ENCODE measurements around the gene ATAD1. TPM values are rescaled to one million over a fixed set of nuclear protein-coding genes. Genes with fewer than 3 reads are reported as not detected.
"Not testable (repeated sequence)": the region's sequence is repeated elsewhere in the genome, so short reads cannot be mapped to it uniquely, and the experiment has no call there.

Gene ATAD1
- total and polyA plus RNA-seq, 2 donors: 22.1 to 33.5 TPM

GRCh38 chr10:87862679-87863052 is 44.6 kb upstream of the ATAD1 start:
- peaks cover 7 to 18% of the 10 kb centered on the region in 2 donors for H3K4me1 ChIP-seq (ENCODE audit: control insufficient read depth in 2 of 2, insufficient read depth in 2 of 2, low read length in 2 of 2)
- no peaks in the 10 kb centered on the region for H3K27me3 ChIP-seq (ENCODE audit: control insufficient read depth in 2 of 2, insufficient read depth in 1 of 2, low read length in 1 of 2)
- H3K27ac ChIP-seq (ENCODE audit: low read depth in 1 of 2, low read length in 1 of 2): peak overlapping the region; percentile 97 to 98
- no peaks in the 10 kb centered on the region for H3K36me3 ChIP-seq (ENCODE audit: control insufficient read depth in 2 of 2, insufficient read depth in 2 of 2, low read length in 1 of 2)
- DNase-seq (ENCODE audit: low read depth in 6 of 9, low spot score in 9 of 9): peak in 1 of 9 donors; percentile 79
- peak overlapping the region; percentile 76 to 83 for H3K4me3 ChIP-seq (ENCODE audit: low read length in 2 of 2)
- H3K9me3 ChIP-seq (ENCODE audit: control insufficient read depth in 2 of 2, insufficient read depth in 1 of 2, low read length in 1 of 2): no peaks in the 10 kb centered on the region
- under 1% methylated on average over 21 of the region's 21 CpGs for WGBS

DNA sequence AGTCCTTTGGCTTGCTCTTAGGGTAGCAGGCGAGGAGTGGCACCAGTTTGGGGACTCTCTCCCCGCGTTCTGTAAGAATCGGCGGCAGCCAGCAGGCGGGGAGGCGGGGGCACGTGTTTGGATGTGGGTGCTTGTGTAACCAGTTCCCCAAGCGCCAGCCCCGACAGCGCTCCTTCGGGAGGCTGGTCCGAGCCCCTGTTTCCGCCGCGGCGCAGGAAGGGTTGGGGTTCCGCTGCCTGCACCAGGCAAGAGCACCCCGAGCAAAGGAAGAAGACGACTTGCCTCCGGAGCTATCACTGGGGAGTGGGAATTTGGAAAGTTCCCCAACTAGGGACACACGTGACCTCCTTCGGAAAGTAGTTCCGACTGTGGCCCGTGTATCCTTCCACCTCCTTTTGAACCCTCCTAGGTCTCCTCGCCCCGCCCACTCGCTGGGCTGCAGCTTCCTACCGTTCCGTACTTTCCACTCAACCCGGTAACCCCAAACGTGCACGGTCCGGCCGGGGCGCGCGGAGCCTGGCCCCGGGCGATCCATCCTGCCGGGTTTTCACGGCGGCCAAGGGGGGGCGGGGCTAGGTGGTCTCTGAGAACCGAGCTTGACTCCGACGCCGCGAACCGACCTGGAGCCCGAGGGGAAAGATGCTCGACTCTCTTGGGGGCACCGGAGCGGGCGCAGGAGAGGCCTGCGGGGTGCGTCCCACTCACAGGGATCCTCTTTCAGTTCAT is 44.1 kb upstream of the ATAD1 start:
- Histone ChIP-seq H3K36me3 (ENCODE audit: control insufficient read depth in 2 of 2, insufficient read depth in 2 of 2, low read length in 1 of 2) (no peaks in the 10 kb centered on the region), H3K27me3 (ENCODE audit: control insufficient read depth in 2 of 2, insufficient read depth in 1 of 2, low read length in 1 of 2) (no peaks in the 10 kb centered on the region), H3K4me3 (ENCODE audit: low read length in 2 of 2) (peak overlapping the region; percentile 76 to 83), H3K4me1 (ENCODE audit: control insufficient read depth in 2 of 2, insufficient read depth in 2 of 2, low read length in 2 of 2) (peaks cover 7 to 18% of the 10 kb centered on the region in 2 donors), H3K27ac (ENCODE audit: low read depth in 1 of 2, low read length in 1 of 2) (peak overlapping the region; percentile 97 to 98), H3K9me3 (ENCODE audit: control insufficient read depth in 2 of 2, insufficient read depth in 1 of 2, low read length in 1 of 2) (no peaks in the 10 kb centered on the region)
- under 1% methylated on average over 57 of the region's 57 CpGs for WGBS
- peak; percentile 95 to 99 (median 98) for DNase-seq (ENCODE audit: low read depth in 6 of 9, low spot score in 9 of 9)

DNA sequence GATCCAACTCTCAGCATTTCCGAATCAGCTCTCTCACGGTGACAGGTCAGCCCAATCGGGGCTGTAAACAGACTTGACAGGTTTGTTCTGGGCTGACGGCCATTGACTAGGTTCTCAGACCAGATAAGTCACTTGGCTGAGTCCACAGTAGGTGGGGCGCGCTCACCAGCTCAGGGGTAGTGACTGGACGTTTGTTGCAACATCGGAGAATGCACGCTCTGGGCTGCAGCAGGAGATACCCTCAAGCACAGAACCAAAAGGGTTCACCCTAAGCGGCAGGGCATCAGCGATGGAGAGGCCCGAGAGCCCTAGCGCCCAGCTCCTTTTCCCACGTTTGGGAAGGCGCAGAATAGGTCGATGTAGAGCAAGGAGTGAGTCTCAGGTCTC is 43.5 kb upstream of the ATAD1 start:
- peak in 4 of 9 donors; percentile 30 to 49 (median 40) for DNase-seq (ENCODE audit: low read depth in 6 of 9, low spot score in 9 of 9)
- WGBS: 3% methylated on average over 16 of the region's 16 CpGs
- no peaks in the 10 kb centered on the region for H3K27me3 ChIP-seq (ENCODE audit: control insufficient read depth in 2 of 2, insufficient read depth in 1 of 2, low read length in 1 of 2)
- H3K36me3 ChIP-seq (ENCODE audit: control insufficient read depth in 2 of 2, insufficient read depth in 2 of 2, low read length in 1 of 2): no peaks in the 10 kb centered on the region
- peak overlapping the region; percentile 97 to 98 for H3K27ac ChIP-seq (ENCODE audit: low read depth in 1 of 2, low read length in 1 of 2)
- peaks cover 7 to 18% of the 10 kb centered on the region in 2 donors for H3K4me1 ChIP-seq (ENCODE audit: control insufficient read depth in 2 of 2, insufficient read depth in 2 of 2, low read length in 2 of 2)
- no peaks in the 10 kb centered on the region for H3K9me3 ChIP-seq (ENCODE audit: control insufficient read depth in 2 of 2, insufficient read depth in 1 of 2, low read length in 1 of 2)
- H3K4me3 ChIP-seq (ENCODE audit: low read length in 2 of 2): peak overlapping the region; percentile 76 to 83

DNA sequence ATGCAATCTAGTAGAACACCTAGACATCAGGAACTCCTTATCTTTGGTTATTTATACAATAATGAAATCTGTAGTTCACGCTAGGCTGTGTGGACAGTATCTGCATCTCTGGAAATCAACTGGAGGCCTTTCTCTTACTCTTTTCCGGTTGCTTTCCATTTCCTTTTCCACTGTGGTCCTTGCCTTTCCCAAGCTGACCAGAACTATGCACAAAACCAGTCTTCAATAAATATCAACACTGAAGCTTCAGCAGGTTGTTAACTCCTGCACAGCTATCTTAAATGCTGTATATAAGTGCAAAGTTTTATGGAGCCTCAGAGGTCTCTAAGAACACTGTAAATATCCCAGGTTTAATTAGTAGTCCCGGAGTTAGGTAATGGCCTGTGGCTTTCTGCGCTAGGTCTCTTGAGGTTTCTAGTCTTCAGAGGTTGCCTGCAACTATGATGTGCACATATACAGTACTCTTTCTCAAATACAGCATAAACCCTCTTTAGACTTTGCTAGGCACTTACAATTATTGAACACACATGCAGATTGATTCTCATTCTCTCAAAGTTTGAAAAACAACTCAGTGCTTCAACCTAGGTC is 42.9 kb upstream of the ATAD1 start:
- 66% methylated on average over 4 of the region's 4 CpGs for WGBS
- peaks cover 7 to 18% of the 10 kb centered on the region in 2 donors for H3K4me1 ChIP-seq (ENCODE audit: control insufficient read depth in 2 of 2, insufficient read depth in 2 of 2, low read length in 2 of 2)
- H3K9me3 ChIP-seq (ENCODE audit: control insufficient read depth in 2 of 2, insufficient read depth in 1 of 2, low read length in 1 of 2): no peaks in the 10 kb centered on the region
- peak overlapping the region in 1 of 2 donors; percentile 97 for H3K27ac ChIP-seq (ENCODE audit: low read depth in 1 of 2, low read length in 1 of 2)
- peak overlapping the region; percentile 76 to 83 for H3K4me3 ChIP-seq (ENCODE audit: low read length in 2 of 2)
- peak in 2 of 9 donors; percentile 8 to 9 for DNase-seq (ENCODE audit: low read depth in 6 of 9, low spot score in 9 of 9)
- no peaks in the 10 kb centered on the region for H3K27me3 ChIP-seq (ENCODE audit: control insufficient read depth in 2 of 2, insufficient read depth in 1 of 2, low read length in 1 of 2)
- H3K36me3 ChIP-seq (ENCODE audit: control insufficient read depth in 2 of 2, insufficient read depth in 2 of 2, low read length in 1 of 2): no peaks in the 10 kb centered on the region

DNA sequence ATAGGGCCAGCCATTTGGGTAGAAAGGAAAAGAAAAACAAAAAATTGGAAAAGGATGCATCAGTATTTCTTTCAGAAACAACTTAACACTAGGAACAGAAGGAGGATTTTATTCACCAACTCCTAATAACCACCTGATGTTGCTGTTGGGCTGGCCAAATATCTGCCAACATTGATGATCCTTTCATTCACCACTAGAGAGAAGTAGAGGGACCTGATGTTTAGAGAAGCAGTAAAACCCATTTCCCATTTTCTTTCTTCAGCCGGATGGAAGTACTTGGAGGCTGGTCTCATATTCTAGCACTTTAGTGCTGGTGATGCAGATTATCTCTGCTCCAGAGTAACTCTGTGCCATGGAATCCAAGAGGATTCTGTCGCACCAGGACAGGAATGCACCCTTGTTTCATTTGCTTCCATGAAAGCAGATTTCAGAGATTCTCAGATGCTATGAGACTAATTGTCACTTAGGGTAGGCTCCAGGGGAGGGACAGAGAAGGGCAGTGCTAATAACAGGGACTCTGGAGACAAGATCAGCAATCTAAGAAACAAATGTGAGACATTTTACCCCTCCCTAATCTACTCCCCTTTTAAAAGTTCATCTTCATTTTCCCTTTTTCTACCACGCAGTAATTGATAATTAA is 42.2 kb upstream of the ATAD1 start:
- H3K27ac ChIP-seq (ENCODE audit: low read depth in 1 of 2, low read length in 1 of 2): no peak overlapping the region
- H3K4me3 ChIP-seq (ENCODE audit: low read length in 2 of 2): no peak overlapping the region
- DNase-seq (ENCODE audit: low read depth in 6 of 9, low spot score in 9 of 9): peak in 5 of 9 donors; percentile 35 to 76 (median 39)
- H3K36me3 ChIP-seq (ENCODE audit: control insufficient read depth in 2 of 2, insufficient read depth in 2 of 2, low read length in 1 of 2): no peaks in the 10 kb centered on the region
- WGBS: 53% methylated on average over 3 of the region's 3 CpGs
- no peaks in the 10 kb centered on the region for H3K27me3 ChIP-seq (ENCODE audit: control insufficient read depth in 2 of 2, insufficient read depth in 1 of 2, low read length in 1 of 2)
- peaks cover 7 to 18% of the 10 kb centered on the region in 2 donors for H3K4me1 ChIP-seq (ENCODE audit: control insufficient read depth in 2 of 2, insufficient read depth in 2 of 2, low read length in 2 of 2)
- H3K9me3 ChIP-seq (ENCODE audit: control insufficient read depth in 2 of 2, insufficient read depth in 1 of 2, low read length in 1 of 2): no peaks in the 10 kb centered on the region

- H3K9me3 ChIP-seq (ENCODE audit: control insufficient read depth in 2 of 2, insufficient read depth in 1 of 2, low read length in 1 of 2); H3K27me3 ChIP-seq (ENCODE audit: control insufficient read depth in 2 of 2, insufficient read depth in 1 of 2, low read length in 1 of 2); DNase-seq (ENCODE audit: low read depth in 6 of 9, low spot score in 9 of 9); H3K27ac ChIP-seq (ENCODE audit: low read depth in 1 of 2, low read length in 1 of 2); H3K36me3 ChIP-seq (ENCODE audit: control insufficient read depth in 2 of 2, insufficient read depth in 2 of 2, low read length in 1 of 2); H3K4me3 ChIP-seq (ENCODE audit: low read length in 2 of 2): not testable (repeated sequence)
- peaks cover under 1 to 13% of the 10 kb centered on the region in 2 donors for H3K4me1 ChIP-seq (ENCODE audit: control insufficient read depth in 2 of 2, insufficient read depth in 2 of 2, low read length in 2 of 2)
- WGBS: 40% methylated on average over 4 of the region's 4 CpGs
Measured at GRCh38 chr10:87855665-87856064, 37.6 kb upstream of the ATAD1 start.

- peaks cover 0 to 14% of the 10 kb centered on the region in 2 donors for H3K4me1 ChIP-seq (ENCODE audit: control insufficient read depth in 2 of 2, insufficient read depth in 2 of 2, low read length in 2 of 2)
- 97% methylated on average over 5 of the region's 5 CpGs for WGBS
- not testable (repeated sequence) for H3K9me3 ChIP-seq (ENCODE audit: control insufficient read depth in 2 of 2, insufficient read depth in 1 of 2, low read length in 1 of 2); H3K4me3 ChIP-seq (ENCODE audit: low read length in 2 of 2); H3K27me3 ChIP-seq (ENCODE audit: control insufficient read depth in 2 of 2, insufficient read depth in 1 of 2, low read length in 1 of 2); H3K36me3 ChIP-seq (ENCODE audit: control insufficient read depth in 2 of 2, insufficient read depth in 2 of 2, low read length in 1 of 2); DNase-seq (ENCODE audit: low read depth in 6 of 9, low spot score in 9 of 9); H3K27ac ChIP-seq (ENCODE audit: low read depth in 1 of 2, low read length in 1 of 2)
Measured at GRCh38 chr10:87855247-87855646, 37.2 kb upstream of the ATAD1 start.

DNA sequence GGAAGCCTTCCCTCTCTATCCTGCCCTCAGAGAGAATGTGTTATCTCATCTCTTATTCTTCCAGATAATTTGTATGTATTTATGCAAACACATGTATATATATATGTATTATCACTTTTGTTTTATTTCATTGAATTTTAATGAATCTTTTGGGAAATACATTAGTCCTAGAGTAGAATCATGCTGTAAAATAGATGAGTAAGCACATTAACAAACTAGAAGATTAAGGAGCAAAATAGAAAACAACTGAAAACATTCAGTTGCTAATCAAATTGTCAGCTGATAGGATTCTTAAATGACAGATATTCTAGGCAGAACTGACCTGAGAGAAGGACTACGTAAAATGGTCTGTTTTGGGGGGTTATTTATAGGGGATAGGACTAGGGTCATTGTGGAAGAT is 34.1 kb upstream of the ATAD1 start:
- H3K9me3 ChIP-seq (ENCODE audit: control insufficient read depth in 2 of 2, insufficient read depth in 1 of 2, low read length in 1 of 2): no peaks in the 10 kb centered on the region
- H3K27me3 ChIP-seq (ENCODE audit: control insufficient read depth in 2 of 2, insufficient read depth in 1 of 2, low read length in 1 of 2): no peaks in the 10 kb centered on the region
- no peak for DNase-seq (ENCODE audit: low read depth in 6 of 9, low spot score in 9 of 9)
- peaks cover 0 to 13% of the 10 kb centered on the region in 2 donors for H3K4me1 ChIP-seq (ENCODE audit: control insufficient read depth in 2 of 2, insufficient read depth in 2 of 2, low read length in 2 of 2)
- H3K4me3 ChIP-seq (ENCODE audit: low read length in 2 of 2): no peak overlapping the region
- no peaks in the 10 kb centered on the region for H3K36me3 ChIP-seq (ENCODE audit: control insufficient read depth in 2 of 2, insufficient read depth in 2 of 2, low read length in 1 of 2)
- no peak overlapping the region for H3K27ac ChIP-seq (ENCODE audit: low read depth in 1 of 2, low read length in 1 of 2)
- 94% methylated on average over 1 of the region's 1 CpG for WGBS

GRCh38 chr10:87850742-87851205 is 32.7 kb upstream of the ATAD1 start:
- no peaks in the 10 kb centered on the region for H3K27me3 ChIP-seq (ENCODE audit: control insufficient read depth in 2 of 2, insufficient read depth in 1 of 2, low read length in 1 of 2)
- no peak overlapping the region for H3K4me3 ChIP-seq (ENCODE audit: low read length in 2 of 2)
- no peaks in the 10 kb centered on the region for H3K9me3 ChIP-seq (ENCODE audit: control insufficient read depth in 2 of 2, insufficient read depth in 1 of 2, low read length in 1 of 2)
- peak in 8 of 9 donors; percentile 54 to 89 (median 70) for DNase-seq (ENCODE audit: low read depth in 6 of 9, low spot score in 9 of 9)
- peaks cover 0 to 13% of the 10 kb centered on the region in 2 donors for H3K4me1 ChIP-seq (ENCODE audit: control insufficient read depth in 2 of 2, insufficient read depth in 2 of 2, low read length in 2 of 2)
- H3K36me3 ChIP-seq (ENCODE audit: control insufficient read depth in 2 of 2, insufficient read depth in 2 of 2, low read length in 1 of 2): no peaks in the 10 kb centered on the region
- 10% methylated on average over 5 of the region's 5 CpGs for WGBS
- no peak overlapping the region for H3K27ac ChIP-seq (ENCODE audit: low read depth in 1 of 2, low read length in 1 of 2)

Measured in thymus (tissue), 11 donors.